Inferior parietal cortex (tissue), 1 donor: ENCODE results near the gene LSAMP.

Experiments used
- DNase-seq: peaks from one replicate; pipeline ENCODE4 v3.0.0-alpha.2; 2016; ENCODE audit errors: extremely low spot score

LSAMP gene

GRCh38 chr3:115961380-115961779, 483.9 kb downstream of the LSAMP start:
- DNase-seq = no peak

- DNase-seq = peak; percentile 37
Measured at GRCh38 chr3:115960799-115961198, 484.5 kb downstream of the LSAMP start.

DNA sequence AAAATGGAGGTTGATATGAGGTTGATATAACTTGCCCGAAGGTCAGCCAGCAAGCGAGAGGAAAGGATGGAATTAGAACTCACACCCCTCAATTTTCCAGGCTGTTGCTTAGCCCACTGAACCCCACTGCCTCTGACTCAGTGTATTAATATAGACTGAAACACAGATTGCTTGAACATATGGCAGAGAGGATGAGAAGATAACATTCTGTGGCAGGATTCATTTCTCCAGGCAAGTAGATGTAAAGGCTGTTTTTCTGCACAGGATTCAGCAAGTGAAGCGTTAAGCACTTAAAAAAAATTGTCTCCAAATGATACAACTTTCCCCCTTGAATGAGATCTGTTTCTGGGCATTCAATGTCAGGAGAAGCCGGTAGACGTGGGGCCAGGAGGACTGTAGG, 486.8 kb downstream of the LSAMP start:
- DNase-seq = peak; percentile 33

DNA sequence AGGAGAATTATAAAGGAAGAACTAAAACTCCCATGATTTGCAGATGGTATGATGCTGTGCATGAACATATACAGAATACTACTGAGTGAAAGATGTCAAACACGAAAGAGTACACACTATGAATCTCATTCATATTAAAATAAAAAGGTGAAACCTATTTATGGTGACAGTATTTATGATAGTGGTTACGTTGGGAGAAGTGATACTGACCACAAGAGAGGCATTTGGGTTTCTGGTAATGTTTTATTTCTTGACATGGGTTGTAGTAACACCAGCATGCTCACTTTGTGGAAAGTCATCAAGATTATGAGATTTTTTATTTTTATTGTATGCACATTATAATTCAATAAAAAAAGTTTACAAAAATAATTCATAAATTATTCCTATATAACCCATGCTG, 498.0 kb downstream of the LSAMP start:
- DNase-seq = no peak

GRCh38 chr3:115943579-115943978, 501.7 kb downstream of the LSAMP start:
- DNase-seq = no peak

GRCh38 chr3:115937054-115937453, 508.2 kb downstream of the LSAMP start:
- DNase-seq = no peak

DNA sequence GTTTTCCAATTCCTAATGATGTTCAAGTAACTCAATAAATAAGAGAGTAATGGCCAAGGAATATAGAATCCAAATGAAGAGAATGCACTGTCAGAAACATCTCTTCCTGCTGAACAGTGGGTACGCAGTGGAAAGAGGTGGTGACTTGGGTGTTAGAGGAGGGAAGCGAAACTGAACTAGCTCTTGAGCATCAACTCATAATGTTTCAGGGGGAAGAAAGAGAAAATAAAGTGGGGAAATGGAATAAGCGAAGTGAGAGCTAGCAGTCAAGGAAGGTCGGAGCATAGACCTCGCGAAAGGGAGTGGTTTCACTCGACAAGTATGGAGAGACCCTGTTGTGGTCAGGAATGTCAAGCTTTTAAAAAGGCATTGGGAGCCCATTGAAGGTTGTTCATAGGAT, 512.5 kb downstream of the LSAMP start:
- no peak for DNase-seq

GRCh38 chr3:115931581-115931980, 513.7 kb downstream of the LSAMP start:
- no peak for DNase-seq

- no peak for DNase-seq
Measured at GRCh38 chr3:115930922-115931321, 514.4 kb downstream of the LSAMP start.

- no peak for DNase-seq
Measured at GRCh38 chr3:115930168-115930567, 515.1 kb downstream of the LSAMP start.

GRCh38 chr3:115928376-115928775, 516.9 kb downstream of the LSAMP start:
- no peak for DNase-seq

- peak; percentile 52 for DNase-seq
Measured at GRCh38 chr3:115927197-115927596, 518.1 kb downstream of the LSAMP start.

GRCh38 chr3:115922681-115923347, 522.5 kb downstream of the LSAMP start:
- DNase-seq = peak; percentile 18

DNA sequence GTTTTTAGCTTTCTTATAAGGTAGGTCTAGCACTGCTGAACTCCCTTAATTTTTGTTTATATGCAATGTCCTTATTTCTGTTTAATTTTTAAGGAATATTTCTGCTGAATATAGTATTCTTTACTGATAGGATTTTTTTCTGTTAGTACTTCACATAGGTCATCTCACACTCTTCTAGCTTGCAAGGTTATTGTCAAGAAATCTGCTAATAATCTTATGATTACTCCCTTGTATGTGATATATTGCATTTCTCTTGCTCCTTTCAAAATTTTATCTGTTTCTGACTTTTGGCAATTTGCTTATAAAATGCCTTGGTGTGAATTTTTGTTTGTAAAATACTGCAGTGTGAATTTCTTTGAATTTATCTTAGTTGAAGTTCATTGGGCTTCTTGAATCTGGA, 523.6 kb downstream of the LSAMP start:
- DNase-seq = no peak

DNA sequence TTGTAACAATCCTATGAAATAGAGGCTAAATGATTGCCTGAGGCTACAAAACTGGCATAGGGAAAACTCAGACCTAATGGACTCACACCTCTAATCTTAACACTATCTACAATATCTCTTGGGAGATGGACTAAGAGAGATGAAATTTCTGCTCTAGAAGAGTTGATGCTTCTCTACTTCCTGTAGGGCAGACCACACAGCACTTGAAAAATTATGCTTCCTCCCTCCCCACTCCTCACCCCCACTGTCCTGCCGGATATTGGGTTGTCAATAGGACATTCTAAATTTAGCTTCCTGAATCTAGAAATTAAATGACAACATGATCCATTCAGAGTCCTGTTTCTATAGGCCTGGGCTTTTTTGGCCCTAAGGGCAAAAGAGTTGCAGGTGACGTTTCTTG, 526.4 kb downstream of the LSAMP start:
- no peak for DNase-seq

- no peak for DNase-seq
Measured at GRCh38 chr3:115916866-115917265, 528.4 kb downstream of the LSAMP start.

DNA sequence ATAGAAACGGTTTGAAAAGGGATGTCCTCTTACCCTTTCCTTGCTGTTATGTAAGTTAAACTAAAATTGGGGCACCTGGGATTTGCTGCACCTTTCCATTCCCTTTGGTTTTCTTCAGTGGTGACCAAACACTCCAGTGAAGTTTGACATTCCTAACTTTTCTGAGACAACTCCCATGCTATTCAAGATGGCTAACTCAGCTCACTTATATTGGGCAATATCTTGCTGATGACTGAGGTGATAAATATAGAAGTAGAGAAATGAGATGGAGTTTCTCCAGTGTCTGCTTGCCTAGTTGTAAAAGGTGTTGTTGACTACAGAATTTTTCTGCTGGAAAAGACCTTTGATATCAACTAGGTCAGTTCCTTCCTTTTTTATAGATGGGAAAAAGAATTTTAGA, 530.2 kb downstream of the LSAMP start:
- DNase-seq = no peak

DNA sequence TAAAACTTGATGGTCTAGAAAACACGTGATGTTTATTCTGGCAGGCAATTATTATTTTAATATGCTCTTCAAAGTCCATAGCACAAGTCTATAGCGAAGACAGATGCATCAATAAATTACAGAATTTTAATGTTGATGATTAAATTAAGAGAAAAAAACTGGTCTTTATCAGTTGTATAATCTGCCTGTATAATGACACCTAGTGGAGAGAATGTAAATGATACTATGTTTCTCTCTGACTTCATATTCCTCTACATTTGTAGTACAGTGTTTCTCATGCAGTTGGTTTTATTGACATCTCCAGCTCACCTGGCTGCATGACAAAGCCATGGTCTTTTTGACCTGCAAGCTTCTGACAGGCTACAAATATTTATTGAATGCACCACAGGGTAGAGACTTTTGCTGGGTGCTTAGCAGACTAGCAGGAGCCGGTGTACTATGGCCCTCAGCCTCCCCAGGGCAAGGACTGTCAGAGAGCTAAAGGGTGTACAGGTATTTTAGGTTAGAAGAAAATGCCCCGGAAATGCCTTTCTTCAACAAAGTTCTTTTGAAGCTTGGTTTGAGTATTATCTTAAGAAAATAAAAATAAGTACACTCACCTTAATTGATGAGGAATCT, 532.1 kb downstream of the LSAMP start:
- DNase-seq = no peak

DNA sequence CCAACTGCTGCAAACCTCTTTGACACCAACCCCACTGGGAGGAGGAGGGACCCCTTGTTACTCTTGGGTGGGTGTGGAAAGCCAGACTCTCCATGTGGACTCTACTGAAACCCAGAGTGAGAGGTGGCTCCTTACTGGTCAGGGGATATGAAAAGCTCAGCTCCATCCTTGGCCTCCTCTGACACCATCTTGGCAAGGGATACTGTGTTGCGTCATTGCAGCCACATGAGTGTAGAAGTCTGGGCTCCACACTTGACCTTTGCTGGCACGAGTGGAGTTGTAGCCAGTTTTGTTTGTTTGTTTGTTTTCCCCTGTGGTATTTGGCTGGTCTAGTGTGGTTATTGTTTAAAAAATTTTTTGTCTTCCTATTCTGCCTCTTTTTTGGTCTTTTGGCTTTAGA, 532.9 kb downstream of the LSAMP start:
- DNase-seq = no peak

- no peak for DNase-seq
Measured at GRCh38 chr3:115905871-115906270, 539.4 kb downstream of the LSAMP start.

GRCh38 chr3:115903843-115904242, 541.4 kb downstream of the LSAMP start:
- no peak for DNase-seq

GRCh38 chr3:115901008-115901407, 544.3 kb downstream of the LSAMP start:
- no peak for DNase-seq

DNA sequence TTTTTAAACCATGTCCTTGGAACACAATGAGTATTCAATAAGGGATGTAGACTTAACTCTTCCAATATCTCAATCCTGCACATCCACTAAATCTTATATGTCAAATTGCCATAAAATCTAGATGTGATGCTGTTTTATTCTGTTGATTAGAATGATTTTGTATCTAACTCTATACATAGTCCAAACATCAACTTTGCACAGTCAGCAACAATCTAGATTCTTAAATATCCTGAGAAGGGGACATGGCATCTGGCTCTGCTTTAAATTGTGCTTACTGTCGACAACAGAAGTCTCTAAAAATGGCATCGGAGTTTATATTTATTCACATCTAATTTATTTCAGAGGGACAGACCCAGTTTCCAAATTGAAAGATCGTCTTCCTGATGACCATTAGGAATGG, 545.8 kb downstream of the LSAMP start:
- no peak for DNase-seq
